GM21576 (cell line): Measurements from ENCODE around the gene PZP.
A peak's percentile ranks its signal among the peaks of the same experiment; 100 is the strongest.

Source experiments
- ATAC-seq: cut with Tn5 transposase; IDR thresholded peaks from one replicate; pipeline ENCODE4 v1.9.1; 2021; ENCODE audit warnings: mild to moderate bottlenecking, moderate library complexity; ENCODE audit not compliant: unreplicated experiment

The PZP gene

DNA sequence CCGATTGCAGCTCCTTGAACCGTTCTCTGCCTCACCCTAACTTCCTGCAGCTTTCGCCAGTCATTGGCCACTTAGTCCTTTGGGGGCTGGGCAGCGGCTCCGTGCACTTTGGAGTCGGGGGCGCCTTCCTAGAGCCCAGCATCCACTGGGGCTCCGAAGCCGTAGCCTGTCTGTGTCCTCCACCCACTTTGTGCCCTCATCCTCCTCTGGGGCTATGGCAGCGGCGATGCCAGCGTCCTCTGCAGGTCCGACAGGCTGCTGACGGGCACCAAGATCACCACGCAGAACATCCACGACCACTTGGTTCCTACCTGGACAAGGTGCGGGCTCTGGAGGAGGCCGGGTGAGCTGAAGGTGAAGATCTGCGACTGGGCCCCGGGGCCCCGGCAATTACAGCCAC lies 80.7 kb downstream of the PZP start:
- no peak for ATAC-seq

DNA sequence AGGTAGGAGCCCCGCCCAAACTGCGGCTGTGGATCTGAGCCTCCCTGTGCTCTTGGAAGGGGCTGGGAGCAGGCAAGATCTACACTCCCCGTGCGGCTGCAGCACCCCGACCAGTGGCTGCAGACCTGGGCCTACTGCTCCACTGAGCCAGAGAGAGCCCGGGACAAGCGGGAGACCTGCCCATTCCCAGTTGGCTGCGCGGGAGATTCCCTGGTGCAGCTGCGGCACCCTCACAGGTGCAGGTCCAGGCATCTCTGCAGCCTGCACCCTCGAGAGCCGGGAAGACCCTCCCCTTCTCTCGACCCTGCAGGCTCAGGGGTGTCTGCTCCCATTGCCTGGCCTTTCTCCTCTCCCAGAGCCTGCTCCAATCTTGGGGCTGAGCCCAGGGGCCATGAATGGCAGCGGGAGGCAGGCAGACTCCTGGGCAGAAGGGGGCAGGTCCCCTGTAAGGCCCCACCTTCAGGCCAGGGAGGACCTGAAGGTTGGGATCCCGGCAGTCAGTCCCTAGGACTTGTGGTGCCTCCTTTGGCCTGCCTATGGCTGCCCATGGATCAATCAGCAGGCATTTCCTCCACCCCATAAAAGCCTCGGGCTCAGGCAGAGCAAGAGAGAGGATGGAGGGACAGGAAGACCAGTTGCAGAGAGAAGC lies 83.7 kb downstream of the PZP start:
- ATAC-seq: no peak

DNA sequence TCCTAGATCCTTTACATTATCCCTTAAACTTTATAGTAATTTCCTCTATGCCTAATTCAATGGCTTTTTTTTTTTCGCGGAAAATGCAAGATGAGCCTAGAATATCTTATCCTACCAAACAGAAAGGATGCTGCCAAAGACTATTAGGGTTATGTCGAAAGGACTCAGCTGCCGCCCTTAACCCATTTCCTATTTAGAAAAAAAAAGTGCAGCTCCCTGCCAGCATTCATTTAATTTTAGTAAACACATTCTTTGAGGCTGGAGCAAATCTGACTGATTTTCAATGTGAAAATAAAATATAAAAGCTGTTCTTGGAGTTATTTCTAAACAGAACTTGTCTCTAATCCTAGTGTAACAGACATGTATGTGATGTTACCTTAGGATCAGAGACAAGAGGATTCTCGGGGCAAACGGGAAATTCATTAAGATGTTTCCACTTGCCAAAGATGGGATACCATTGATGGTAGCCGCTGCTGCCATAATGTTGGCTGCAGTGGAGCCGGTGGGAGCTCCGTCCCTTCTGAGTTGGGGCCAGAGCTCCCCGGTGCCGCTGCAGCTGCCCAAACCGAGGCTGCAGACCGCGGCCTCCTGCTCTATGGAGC lies 84.3 kb downstream of the PZP start:
- no peak for ATAC-seq

DNA sequence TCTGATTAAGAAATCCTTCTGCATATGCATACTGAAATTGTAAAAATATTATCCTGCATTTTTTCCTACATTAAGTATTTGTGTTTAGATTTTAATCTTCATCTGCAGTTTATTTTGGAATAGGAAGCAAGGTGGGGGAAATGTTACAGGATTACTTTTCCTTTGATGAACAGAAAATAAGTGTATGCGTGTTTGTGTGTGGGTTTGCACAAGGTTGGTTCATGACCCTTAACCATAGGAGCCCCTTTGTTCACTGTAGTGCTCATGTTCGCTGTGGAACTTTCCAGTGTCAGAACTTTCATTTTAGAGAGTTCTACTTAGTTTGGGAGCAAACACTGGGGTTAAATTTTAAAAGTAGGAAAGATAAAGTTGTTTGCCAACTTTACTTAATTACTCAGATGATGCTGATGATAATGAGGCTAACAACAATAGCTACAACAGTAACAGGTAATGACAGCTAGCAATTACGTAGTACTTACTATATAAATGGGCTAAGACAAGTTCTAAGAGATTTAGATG lies 86.0 kb downstream of the PZP start:
- no peak for ATAC-seq

DNA sequence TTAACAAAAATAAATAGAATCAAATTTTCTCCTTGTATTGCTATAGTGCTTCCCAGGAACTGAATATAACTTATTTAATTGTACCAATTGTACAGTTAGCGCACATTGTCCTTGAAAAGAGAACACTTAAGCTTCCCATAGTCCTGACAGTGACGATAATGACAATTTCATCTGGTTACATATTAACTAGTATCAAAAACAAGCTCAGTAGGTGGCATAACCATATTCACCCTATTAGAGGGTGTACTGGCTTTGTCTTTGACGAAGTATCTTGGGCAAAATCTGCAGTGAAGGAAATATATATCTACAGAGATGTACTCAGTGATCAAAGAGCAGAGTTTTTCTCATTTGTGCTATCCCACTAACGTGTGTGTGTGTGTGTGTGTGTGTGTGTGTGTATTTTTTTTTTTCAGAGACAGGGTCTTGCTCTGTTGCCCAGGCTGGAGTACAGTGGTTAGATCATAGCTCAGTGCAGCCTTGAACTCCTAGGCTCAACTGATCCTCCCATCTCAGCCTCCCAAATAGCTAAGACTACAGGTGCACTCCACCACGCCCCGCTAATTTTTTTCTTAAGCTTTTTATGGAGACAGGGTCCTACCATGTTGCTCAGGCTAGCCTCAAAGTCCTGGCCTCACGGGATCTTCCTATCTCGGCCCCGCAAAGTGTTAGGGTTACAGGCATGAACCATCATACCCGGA lies 87.6 kb downstream of the PZP start:
- no peak for ATAC-seq

DNA sequence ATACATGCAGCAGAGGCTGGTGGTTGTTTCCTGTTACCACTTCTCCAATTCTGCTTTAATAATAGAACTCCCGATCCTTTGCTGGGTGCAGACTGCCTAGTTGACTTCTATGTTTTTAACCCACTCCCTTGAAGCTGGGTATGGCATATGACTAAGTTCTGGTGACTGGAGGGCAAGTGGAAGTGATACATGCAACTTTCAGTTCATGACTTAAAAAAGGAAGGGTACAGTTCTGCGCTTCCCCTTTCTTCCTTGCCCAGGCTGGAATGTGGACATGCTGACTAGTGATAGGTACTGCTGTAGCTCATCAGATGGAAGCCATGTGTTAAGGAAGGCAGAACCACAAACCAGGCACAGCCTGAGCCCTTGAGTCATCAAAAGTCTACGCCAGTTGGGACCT lies 90.0 kb downstream of the PZP start:
- ATAC-seq: peak; percentile 83

DNA sequence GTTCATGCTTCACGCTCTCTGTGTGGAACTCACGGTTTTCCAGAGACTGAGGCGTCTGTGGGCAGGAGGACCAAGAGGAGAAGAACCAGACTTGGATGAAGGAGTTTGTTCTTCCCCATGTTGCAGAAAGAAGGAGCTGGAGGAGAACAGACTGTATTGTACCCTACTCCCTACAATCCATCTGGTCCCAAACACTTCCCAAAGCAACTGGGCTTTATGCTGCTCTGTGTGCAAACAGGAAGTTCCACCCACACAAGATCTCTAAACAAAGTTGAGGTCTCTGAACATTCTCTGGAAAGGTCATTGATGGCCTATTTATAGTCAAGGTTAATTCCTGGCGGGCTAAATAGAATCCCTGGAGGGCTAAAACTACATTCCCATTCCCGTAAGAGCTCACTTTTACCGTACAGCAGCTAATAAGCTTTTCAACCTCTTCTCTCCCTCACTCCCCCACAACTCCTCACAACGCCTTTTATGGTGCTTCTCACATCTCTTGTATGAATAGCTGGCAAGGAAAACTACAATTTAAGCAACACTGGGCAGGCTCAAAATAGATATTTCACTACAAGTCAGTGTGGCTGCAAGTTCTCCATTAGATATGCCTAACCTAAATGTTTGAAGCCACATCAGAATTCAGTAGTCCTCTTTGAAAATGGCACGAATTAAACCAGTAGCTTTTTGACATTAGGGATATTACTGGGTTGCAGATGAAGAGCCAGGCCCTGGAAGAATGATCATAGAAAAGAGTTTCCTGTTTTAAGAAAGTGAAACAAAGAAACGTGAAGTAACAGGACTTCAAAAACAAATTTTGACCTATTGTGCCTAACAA lies 92.2 kb downstream of the PZP start, which contains the start of gene A2M:
TSS of gene A2M (minus strand) at position 189 of the 829 bp plus-strand sequence. CDS start at position 119, 70 bp downstream.
- no peak for ATAC-seq

DNA sequence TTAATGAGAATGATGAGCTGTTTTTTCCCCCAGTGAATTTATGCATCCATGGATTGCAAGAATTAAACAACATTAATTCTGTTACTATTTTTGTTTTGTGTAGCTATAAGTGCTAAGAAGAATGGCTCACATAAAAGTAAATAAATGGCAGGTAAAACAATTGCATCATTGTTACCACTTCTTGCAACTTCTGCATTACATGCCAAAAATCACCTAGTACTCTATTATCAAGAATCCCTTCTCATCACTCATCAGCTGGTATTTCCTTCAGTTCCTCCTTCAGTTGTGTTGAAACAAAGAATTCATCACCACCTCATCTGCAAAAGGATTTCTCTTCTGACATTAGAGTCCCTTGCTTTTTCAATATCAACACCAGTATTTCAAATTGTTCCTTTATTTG lies 93.2 kb downstream of the PZP start:
- ATAC-seq: no peak

DNA sequence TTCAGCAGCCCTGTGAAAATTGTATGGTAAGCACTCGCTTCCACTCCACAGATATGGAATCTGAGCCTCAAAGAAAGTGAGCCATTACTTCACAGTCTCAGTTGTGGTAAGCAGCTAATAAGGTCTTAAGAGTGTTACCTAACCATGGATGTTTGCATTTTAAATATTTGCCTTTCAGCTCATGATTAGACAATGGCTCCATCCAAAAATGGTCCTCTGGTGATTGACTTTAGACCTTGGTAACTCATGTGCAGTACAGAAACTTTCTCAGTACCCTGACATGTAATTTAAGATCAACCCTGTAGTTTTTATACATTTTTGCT lies 94.2 kb downstream of the PZP start:
- ATAC-seq: no peak

DNA sequence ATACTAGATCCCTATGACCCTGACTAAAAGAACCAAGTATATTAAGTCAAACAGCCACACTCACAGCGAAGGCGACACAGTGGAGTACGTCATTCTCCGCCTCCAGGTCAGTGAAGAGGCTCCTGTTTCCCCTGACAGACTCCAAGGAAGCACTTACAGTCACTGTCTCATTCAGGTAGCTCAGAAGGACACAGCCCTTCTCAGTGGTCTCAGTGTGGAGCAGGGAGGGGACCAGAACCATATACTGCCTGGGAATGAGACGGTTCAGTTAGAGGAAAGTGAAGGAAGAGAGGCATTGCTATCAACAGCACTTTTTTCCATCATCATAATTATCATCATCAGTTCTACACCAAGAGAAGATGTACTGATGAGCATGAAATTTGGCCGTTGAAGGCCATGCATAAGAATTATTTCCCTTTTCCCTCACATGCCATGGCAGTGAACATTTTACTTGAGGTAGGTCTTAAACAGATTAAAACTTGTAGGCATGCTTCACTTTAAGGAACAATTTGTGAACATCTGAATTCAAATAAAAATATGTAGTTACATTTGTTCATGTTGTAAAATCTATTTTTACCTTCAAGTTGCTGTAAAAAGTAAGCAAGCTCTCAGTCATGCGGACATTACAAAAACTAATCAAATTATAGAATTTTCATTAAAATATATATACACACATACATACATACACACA lies 94.8 kb downstream of the PZP start:
- no peak for ATAC-seq

DNA sequence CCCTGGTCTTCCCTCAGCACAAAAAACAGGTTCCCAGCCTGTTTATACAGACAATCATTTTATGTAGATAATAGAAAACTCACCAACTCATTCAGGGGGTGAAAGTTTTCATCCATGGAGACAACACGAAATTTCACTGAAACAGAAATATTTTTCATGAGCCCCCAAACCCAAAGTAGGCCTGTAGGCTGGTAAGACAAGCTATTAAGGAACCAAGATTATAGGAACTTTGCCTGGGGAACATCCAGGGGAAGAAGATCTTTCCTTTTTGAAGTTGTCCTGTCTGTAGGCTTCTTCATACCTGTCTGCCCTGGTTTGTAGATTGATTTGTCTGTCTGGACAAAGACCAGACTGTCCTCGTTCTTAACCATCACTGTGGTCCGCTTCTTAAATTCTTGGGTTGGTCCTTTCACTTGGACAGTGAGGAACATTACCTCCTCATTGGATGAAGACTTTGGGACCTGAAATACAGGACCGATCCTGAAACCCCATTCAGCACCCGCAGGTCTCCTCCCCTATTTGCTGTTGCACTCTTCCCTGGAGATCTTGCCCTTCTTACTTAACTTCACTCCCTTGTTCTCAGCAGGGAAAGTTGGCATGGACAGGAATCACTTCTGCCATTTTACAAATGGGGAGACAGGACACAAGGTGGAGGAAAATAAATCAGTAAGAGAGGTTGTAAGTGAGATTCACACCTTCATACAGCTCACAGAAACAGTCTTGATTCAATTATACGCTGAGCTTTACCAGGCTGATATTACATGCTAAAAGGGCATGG lies 95.9 kb downstream of the PZP start:
- no peak for ATAC-seq

DNA sequence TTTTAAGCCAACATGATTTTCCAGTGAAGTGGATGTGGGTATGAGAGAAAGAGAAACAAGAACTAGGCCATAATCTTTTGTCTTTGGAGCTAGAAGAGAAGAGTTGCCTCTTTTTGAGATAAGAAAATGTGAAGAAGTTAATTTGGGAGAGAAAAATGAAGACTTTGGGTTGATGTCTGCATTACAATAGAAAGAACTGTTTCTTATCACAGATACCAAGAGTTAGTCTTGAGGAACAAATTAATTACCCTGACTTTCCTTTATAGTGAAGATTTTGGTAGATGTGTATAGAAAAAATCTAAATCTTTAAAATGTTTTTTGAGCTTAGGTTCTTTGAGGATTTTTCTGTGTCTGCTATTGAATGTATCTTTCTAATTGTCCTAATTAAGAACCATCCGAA lies 96.7 kb downstream of the PZP start:
- ATAC-seq: no peak

DNA sequence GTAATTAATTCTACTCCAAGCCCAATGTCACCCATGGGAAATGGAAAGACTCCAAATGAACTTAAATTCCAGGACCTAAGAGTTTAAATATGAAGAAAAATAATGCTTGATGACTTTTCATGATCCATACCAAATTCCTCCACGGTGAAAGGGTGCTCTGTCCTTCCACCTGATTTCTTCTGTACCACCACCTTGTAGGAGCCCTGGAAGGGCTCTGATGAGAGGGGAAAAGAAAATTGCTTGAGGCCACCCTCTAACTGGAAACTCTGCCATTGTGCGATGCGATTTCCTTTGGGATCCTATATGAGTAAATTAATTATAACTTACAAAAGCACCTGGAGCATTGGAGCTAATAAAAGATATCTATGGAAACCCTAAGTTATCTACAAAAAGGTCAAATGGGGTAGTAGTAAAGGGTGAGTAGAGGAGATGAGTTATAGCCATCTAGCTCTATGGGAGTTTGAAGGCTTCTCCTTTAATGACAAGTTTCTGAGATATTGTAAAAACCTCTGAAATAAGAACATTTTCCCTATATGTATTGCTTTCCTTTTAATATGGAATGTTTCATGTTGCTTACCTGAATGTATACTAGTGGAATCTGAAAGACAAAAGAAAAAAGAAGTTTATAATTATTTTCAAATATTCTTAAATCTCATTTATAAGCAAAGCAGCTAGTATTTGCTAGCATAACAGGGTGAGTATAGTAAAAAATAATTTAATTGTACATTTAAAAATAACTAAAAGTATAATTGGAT lies 98.3 kb downstream of the PZP start:
- no peak for ATAC-seq

DNA sequence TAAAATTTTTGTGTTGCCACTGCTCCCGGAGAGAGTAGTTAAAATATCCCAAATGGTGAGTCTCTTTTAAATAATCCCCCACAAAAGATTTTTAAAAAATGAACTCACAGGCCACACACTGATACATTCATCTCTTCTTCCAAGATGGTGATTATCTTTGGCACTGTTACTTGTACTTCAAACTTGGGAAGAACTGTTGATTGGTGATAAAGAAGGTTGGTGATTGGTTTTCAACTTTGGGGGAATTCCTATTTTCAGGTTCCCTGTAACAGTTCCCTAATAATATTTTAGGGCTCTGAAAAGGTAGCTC lies 99.0 kb downstream of the PZP start:
- no peak for ATAC-seq

DNA sequence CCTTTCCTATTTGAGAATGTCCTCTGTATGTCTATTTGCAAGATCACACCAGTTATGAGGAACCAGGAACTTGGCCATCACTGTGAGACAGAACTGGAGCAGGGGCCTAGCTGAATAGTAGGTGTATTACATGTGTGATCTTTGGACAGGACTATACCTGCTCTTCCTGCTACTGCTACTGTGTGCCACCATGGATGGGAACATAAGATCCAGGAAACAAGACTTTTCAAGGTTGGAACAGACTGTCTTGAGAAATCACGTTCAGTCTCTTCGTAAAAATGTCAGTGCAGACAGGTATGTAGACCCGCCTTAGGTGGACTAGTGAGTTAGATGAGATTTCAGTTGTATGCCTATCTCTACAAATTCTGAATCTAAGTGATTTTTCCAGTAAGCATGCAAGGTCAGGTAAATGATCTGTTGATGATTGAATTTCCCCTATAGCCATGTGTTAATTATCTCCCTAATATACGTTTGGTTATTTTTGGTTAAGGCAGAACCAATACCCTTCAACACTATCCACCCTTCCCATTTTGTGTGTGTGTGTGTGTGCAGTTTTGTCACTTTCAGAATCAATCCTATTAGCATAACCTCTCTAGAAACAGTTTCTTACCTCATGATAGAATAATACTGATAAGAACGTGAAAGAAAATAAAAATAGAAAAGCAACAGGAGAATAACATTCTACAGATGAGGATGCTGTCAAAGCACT lies 99.5 kb downstream of the PZP start:
- no peak for ATAC-seq

DNA sequence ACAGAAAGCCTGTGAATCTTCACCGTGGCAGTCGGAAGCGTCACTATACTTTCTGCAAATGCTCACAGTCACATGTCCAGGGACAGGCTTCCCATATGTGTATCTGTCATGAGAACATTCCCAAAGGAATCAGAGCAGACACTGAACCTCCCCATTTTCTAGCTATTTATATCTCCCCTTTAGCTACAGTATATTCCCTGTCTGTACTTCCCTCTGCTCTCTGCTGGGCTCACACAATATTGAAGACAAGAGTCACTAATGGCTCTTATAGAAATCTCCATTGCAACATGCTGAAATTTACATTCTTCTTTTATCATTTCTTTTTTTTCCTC lies 100.7 kb downstream of the PZP start:
- no peak for ATAC-seq

DNA sequence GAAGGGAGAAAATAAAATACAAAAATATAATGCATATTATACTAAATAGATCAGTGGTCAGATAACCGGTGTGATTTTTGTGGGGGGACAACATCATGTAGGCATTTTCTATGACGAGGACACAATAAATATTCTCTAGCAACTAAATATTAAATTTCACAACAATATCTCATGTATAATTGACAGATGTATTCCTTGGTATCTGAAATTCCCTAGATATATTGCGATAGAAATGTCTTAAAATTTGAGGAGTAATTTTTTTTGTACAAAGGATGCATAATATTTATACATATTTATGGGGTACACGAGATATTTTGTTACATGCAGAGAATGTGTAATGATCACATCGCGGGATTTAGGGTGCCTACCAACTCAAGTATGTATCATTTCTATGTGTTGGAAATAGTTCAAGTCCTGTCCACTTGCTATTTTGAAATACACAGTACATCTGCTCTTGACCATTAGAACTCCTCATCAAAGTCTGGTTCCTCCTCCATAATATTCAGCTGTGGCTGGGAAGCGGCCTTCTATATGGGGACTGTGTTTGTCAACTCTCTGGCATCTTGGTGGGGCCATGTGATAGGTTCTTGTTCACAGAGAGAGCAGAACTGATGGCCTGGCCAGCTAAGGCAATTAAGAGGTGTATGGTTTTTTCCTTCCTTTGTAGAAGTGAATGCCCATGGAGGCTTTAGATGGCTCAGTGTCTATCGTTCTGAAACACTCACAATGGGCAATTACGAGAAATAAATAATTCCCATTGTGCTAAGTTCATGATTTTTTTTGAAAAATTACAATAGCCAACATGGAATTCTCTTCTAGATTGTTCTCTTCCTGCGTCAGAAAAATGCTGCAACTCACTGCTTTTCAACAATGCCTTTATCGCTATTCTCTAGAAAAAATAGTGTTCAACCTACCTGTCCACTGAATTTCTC lies 101.3 kb downstream of the PZP start:
- no peak for ATAC-seq

DNA sequence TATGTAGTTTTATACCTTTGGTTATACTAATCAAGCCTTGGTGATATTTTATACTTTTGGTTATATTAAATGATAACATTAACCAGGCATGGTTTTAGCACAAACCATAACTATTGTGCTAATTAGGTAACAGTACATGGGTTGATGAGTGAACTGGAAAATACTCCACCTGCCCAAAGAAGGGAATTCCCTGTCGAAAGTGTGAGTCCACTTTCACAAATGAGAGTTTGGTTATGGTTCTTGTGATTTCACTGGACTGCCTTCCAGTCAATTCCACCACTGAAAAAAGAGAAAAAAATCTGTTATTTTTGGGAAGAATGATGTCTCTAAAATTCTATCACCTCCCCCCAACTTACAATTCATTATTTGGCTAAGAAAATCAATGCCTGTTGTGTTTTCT lies 102.1 kb downstream of the PZP start:
- ATAC-seq: no peak
